Embryonic facial prominence (tissue), 1 donor: ENCODE results near the gene PPP3CA.

Source experiments
- DNase-seq: peaks from one replicate; pipeline ENCODE4 v3.0.0-alpha.2; 2016; ENCODE audit errors: extremely low spot score

PPP3CA gene

DNA sequence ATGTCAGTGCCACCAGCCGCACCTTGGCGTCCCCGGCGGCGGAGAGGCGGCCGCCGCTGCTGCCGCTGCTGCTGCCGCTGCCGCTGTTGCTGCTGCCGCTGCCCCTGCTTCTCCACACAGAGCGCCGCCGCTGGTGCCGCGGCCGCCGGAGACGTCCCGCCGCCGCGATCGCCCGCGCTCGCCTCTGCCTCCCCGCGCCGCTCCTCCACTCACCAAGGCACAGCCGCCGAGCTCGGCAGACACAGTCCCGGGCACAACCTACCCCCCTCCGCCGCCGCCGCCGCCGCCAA is at the start of gene PPP3CA:
Gene PPP3CA, minus strand, starts transcription at position 260 of the 290 bp plus-strand sequence.
- no peak for DNase-seq

GRCh38 chr4:101393256-101393655 is 45.9 kb upstream of the PPP3CA start:
- no peak for DNase-seq

DNA sequence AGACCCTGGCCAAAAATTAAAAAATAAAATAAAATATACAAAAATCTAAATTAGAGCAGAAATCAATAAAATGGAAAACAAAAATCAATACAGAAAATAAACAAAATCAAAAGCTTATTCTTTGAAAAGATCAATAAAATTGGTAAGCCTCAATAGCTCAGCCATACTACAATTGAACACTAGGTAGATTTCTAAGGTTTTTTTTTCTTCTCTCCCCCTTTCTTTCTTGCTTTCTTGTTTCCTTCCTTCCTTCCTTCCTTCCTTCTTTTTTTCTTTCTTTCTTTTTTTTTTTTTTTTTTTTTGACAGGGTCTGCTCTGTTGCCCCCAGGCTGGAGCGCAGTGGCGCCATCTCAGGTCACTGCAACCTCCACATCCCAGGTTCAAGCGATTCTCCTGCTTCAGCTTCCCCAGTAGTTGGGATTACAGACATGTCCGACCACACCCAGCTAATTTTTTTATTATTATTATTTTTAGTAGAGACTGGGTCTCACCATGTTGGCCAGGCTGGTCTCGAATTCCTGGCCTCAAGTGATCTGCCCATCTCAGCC is 23.4 kb upstream of the PPP3CA start:
- DNase-seq: no peak

DNA sequence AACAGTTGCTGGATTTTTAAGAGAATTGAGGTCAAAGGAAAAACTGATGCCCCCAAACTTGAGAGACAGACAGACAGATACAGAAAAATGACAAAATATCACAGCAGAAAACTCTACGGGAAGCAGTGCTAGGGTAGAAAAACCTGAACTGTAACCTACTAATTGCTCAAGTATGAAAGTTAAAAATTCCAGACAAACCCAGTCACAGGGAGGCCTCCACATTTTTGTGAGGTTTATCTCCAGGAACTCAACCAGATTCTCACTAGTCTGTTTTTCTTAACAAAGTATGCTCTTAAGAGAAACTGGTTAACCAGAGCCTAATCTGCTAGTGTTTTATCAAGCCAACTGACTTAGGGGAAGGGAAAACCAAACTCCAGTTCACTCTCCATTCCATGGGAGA is 19.9 kb upstream of the PPP3CA start:
- DNase-seq: no peak

DNA sequence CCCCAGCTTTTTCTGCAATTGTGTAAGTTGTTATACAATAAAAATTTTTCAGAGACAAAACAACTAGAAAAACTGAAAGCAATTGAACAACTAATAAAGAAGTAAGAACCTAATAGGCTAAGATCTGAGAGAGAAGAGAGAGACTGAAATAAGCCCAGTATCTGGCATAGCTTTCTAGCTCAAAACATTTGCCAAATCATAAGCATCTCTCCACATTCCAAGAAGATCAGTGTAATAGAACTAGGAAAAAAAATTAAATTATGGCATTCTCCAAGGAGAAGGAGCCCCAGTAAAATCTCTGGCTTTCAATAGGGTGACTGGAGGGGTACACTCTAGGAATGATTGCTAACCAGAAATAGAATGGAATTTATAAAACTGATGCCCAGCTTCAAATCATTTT is 19.0 kb upstream of the PPP3CA start:
- DNase-seq: no peak

DNA sequence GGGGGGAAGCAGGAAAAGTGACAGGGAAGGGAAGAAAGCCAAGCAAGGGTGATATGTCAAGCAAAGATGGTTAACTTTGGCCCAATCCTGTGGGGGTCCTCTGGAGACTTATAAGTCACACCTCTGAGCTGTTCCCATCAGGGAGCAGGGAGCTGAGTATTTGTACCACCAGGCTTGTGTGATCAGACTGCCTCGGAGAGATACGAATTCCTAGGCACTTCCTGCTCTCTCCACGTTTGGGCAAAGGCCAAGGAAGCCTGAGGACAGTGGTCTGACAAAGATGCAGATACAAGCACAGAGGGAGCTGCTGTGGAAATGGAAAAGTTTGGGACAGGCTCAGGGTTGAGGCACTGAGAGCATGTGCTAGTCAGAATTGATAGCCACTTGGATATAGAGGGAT is 10.4 kb upstream of the PPP3CA start:
- no peak for DNase-seq

GRCh38 chr4:101356928-101357327 is 9.6 kb upstream of the PPP3CA start:
- DNase-seq: no peak

GRCh38 chr4:101355767-101356702 is 8.7 kb upstream of the PPP3CA start:
- no peak for DNase-seq

- no peak for DNase-seq
Measured at GRCh38 chr4:101355246-101355645, 7.9 kb upstream of the PPP3CA start.

DNA sequence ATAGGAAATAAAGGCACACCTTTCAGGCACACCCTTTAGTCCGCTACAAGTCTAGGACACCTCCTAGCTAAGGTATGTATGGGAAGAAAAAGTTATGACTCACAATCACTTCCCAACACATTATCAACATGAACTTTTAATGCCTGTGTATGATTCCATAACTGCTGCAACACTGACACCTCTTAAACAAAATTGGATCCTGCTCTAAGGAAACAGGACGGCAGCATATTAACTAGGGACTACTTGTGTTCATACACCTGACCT is 2.4 kb upstream of the PPP3CA start:
- DNase-seq: no peak

- no peak for DNase-seq
Measured at GRCh38 chr4:101348995-101349800, 1.9 kb upstream of the PPP3CA start.

DNA sequence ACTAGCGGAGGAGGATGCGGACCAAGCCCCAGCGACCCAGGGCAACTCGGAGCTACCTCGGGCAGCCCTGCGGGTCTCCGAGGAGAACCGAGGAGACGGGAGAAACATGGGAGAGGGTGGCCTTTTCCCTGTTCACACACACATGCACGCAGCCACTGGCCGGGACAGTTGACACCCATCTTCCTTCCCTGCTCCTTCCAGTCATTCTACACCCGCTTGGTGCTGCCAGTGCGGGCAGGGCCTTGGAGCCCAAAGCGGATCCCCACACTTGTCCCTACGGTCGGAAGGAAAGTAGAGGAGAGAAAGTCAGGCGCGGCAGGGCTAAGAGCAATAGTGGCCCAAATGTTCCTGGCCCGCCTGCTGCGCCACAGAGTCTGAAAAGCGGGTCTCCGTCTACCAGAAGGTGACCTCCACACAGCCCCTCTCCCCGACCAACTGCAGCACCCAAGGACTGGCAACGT is 1.1 kb upstream of the PPP3CA start:
- DNase-seq: no peak

DNA sequence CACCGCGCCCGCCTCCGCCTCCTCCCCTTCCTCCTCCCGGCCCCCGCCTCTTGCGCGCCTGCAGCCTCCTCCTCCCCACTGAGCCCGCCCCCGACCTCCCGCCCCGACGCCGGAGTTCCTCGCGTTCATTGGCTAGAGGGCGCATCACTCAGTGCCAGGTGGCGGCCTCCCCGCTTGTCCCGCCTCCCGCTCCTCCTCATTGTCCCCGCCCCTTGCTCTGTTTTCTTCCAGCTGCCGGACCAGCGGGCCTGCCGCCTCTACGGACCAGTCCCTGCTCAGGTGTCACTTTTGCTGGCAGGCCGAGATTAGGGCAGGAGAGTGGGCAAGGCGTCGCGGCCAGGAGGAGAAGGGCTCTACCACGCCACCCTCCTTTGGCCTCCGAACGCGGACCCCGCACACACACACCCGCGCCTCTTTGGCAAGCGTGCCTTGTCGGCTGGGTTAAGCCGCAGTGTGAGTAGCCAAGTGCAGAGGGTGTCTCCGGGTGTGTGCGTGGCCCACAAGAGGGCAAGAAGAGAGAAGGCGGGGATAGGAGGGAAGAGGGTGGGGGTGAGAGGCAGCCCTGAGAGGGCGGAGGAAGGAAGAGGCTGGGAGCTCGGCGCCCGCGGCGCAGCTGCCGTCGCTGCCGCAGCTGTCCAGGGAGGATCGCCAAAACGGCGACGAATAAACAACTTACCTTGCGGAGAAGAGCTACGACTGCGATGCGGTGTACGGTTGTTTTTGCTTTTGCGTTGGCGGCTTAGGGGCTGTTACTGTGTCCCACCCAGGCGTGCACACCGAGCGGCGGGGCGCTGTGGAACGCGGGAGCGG is 436 bp upstream of the PPP3CA start:
- peak; percentile 92 for DNase-seq

DNA sequence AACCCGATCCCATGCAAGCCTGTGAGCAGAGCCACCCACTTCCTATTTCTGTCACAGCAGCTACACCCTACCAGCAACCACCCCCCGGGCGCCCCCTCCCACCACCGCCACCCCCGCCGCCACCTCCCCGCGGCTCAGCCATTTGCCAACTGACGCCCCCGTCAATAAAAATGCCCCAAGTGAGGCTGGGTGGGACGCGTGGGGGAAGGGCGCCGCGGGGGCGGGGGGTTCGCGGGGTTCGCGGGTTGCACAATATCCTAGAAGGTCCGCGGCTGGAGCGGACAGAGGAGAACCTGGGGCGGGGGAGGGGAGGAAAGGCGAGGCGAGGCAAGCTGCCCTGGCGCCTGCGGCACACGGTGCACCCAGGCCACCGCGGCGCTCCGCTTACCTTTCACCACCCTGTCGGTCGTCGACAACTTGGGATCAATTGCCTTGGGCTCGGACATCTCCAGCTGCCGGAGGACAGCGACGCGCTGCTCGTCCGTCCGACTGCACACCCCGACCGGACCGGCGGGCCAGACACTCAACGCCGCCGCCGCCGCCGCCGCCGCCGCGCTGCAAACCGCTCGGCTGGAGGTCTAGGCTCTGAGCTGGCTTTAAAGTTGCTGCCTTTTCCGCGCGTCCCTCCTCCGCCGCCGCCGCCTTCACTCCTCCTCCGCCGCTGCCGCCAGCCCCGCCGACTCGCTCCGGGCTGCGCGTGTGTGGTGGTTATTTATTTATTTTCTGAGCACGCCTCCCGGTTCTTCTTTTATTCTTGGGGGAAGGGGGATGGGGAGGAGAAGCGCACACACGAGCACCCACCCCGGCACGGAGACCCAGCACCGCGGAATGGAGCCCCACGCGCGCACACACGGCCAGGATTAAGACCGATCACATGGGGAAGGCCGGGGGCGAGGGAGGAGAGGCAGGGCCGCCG is 717 bp downstream of the PPP3CA start:
- peak; percentile 31 for DNase-seq

DNA sequence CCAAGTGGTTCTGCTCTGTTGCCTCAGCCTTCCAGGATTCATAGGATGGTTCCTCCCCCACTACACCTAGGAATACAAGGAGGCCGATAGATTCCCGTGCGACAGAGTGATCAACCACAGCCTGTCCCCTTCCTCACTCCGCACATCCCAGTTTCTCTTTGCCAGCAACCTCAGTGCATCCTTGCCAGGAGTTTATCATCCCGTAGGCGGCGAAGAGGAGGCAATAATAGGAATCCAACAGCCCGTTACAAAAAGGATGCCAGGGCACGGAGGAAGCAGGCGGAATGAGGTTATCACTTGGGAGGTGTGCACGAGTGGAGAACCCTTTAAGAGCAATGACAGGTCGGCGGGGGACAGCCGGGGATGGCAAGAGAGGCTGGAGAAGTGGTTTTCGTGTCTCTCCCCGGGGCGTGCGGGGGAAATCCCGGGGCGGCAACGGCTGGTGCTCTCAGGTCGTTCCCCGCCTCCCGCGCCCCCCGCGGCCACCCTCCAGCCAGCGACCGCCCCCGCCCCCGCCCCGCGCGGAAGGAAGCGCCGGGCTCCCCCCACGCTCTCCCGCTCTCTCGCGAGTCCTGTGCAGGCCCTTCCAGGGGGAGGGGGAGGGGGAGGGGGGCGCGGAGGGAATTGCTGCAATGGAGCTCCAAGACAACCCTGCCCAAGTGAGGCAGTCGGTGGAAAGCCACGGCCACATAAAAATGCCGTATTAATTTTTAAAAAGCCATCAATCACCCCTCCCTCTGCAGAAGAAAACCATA is 1.6 kb downstream of the PPP3CA start:
- DNase-seq: peak; percentile 24

DNA sequence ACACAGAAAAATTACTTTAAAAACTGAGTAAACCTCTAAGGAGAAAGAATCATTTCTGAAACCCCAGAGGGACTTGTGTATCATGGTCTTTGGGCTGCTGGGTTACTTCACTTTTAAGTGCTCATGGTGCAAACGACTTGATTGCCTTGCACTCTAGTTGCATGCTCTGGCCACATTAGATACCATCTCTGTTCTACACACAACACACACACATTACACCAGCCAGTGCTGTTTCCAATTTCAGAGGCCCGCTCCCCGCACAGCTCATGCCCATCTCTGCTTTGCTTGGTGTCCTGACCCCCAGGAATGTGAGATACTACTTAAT is 2.1 kb downstream of the PPP3CA start:
- no peak for DNase-seq

DNA sequence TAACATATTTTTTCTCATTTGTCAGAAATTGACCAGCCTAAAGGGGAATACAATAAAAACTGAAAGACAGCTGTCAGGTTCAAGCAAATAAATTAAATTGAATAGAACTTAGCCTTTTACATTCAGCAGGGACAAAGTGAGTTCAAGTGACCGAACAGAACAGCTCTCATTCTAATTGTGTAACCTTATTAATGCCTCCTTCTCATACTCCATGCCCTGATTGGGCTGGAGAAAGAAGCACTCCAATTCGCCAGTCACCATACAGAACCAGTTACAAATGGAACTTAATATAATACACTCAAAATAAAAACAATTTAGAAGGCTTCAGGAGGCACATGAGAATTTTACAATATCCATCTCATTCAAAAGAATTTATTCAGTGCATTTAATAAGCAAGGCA is 8.0 kb downstream of the PPP3CA start:
- no peak for DNase-seq

- no peak for DNase-seq
Measured at GRCh38 chr4:101337688-101338087, 9.6 kb downstream of the PPP3CA start.

GRCh38 chr4:101334963-101335572 is 12.3 kb downstream of the PPP3CA start:
- no peak for DNase-seq

DNA sequence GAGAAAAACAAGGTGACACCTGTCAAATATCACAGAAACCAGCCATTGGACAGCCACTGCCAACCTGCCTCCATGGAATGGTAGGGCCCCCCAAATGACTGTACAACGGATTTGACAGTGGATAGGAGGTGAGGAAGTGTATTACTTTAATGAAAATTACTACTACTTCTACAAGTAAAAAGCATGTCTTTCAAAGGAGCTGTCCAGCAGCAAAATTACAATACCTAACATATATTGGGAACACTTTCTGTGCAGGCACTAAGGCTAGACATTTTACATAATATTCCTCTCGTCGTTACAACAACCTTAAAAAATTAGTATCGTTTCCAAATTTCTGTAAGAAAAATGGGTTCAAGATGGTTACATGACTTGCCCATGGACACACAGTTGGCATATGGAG is 14.9 kb downstream of the PPP3CA start:
- no peak for DNase-seq
